SKM-1 (cell line): ENCODE measurements around the gene TMEM134.

ENCODE experiments used
- DNase-seq: peaks from one replicate; lab custom pipeline; 2025; ENCODE audit not compliant: unreplicated experiment; lab: John Stamatoyannopoulos, UW

Gene TMEM134

DNA sequence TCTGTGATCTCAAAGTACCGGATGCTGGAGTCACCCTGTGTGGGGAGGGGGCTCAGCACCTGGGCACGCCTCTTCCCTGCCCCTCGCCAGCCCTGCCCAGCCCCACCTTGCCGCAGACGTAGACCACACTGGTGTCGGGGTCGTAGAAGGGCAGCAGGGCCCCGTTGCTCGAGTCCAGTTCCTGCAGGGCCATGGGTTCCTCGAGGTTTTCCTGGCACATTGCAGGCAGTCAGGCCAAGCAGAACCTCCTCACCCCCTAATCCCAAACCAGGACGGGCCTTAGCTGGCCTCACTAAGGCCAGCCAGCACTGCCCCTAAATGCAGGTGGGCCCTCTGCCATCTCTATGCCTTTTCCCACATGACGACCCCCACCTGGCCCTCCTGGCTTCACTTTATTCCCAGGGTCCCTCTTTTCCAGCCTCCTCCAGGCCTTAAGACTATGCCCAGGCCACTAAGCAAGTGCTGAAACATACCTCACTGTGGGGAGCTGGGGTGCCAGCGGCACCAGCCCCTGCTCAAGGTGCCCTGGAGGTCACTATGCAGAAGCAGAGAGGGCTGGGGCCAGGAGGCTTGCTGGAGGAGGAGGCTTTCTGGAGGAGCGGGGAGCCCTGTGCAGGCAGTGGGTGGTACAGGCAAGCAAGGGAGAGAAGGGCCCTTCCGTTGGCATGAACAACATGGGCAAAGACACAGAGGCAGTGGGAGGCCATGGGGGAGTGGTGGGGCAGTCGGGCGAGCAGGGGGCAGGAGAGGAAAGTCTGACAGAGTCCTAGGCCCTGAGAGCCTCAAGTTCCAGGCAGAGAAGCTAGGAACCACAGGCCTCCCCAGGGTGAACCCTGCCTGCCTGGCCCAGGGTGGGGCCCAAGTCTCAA is 28.6 kb downstream of the TMEM134 start:
- DNase-seq, result no peak

DNA sequence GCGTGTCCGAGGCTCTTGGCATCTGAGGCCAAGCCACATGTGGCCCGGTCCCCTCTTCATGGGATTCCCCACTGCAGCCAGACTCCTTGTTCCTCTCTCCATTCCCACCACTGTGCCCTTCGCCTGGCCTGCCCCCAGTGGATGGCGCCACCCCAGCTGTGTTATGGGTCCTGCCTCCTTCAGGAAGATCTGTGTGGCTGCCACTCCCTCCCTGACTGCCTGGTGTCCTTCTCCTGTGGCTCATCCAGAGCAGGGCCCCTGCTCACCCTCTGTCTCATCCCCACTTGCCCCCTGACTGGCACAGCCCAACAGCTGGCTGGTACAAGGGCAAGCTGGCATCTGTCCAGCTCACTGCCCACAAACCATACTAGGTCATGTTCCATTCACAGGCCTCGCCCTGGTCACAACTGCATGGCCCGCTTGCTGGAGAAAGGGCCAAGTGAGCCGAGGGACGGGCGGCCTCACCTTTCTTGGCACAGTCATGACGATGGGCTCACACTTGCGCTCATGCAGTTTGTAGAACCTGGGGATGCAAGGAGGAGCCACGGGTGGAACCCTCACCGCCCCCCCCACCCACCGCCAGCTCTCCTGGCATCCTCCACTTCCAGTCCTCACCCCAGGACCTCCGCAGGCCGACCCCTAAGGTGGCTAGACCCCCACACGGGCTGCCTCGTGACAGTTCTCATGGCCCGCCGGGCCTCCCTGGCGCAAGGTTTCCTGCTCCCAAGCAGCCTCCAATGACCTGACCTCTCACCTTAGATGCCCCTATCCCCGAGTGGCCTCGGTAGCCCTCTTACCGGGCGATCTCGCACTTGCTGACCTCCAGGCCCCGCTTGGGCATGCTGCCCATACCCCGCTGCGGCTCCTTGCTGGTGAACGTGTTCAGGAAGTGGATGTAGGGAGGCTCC is 29.5 kb downstream of the TMEM134 start:
- no peak for DNase-seq

DNA sequence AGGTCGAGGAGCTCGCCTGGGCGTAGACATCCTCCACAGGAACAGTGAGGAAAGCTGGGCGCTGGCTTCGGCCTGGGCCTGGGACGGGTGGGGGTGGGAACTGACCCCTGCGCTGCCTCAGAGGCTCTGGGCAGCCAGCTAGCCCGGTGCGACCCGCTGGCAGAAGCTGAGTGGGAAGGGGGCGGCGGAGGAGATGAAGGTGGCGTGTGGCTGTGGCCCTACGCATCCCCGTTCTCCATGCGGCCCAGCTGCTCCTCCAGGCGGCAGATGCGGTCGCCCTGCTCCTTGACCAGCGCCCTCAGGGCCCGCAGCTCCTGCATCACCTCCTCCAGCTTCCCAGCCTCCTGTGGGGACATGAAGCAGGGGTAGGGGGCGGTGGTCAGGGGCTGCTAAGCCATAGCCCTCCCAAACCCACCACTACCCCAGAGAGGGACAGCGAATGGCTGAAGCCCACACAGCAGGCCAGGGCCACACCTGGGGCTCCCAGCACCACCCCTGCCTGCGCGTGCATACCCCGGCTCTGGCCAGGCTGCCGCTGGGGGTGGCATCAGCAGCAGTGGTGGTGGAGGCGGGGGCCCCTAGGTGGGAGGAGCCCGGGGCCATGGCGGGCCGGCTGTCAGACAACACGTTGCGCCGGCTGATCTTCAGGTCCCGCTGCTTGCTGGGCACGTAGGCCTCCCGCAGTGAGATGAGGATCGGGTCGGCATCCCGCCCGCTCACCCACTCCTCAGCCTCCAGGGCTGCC is 30.7 kb downstream of the TMEM134 start:
- DNase-seq, result no peak

DNA sequence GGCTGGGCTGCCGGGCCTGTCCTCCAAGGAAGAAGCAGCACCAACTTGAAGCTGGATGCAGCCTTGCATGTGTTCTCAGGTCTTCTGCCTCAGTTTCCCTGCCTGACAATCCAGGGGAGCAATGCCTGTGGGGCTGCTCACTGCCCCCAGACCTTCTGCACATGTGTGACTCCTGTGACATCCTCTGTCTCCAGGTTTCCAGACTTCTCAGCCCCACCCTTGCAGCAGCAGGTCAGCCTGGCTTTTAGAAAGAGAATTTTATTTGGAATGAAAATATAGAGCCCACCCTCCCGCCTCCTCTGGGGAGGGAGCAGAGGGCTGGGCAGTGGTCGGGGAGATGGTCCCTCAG is 31.3 kb downstream of the TMEM134 start:
- no peak for DNase-seq

DNA sequence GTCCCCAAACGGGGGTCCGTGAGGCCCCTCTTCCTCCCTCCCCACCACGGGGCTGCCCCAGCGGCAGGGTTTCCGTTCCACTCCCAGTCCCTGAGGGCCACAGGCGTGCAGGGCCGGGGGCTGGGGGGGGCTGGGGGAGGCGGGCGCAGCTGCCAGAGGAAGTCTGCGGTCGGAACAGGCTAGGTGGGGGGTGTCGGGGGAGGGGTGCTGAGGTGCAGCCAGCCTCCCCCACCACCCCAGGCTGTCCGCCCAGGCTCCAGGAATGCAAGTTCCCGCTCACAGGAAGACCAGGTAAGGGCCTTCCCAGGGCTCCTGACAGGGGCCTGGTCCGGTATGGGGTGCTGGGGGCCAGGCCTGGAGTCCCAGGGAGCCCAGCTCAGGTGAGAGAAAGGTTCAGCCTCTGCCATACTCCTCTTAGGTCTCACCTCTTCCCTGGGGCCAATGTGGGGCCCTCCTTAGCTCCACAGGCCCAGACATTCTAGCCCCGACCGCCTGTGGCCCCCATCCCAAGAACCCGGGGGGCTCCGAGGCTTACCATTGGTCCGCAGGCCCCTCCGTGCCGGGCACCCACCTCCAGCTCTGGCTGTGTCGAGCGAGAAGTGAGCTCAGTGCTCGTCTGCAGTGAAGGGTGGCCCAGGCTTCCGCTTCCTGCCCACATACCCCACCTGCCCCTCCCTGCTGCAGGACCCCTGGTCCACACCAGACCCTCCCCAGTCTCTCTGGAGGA is 31.8 kb downstream of the TMEM134 start, which contains the start of gene PTPRCAP:
Gene PTPRCAP (minus strand): TSS at position 601 of the 727 bp plus-strand sequence. CDS start 63 bp downstream, at position 538.
- DNase-seq, result no peak

DNA sequence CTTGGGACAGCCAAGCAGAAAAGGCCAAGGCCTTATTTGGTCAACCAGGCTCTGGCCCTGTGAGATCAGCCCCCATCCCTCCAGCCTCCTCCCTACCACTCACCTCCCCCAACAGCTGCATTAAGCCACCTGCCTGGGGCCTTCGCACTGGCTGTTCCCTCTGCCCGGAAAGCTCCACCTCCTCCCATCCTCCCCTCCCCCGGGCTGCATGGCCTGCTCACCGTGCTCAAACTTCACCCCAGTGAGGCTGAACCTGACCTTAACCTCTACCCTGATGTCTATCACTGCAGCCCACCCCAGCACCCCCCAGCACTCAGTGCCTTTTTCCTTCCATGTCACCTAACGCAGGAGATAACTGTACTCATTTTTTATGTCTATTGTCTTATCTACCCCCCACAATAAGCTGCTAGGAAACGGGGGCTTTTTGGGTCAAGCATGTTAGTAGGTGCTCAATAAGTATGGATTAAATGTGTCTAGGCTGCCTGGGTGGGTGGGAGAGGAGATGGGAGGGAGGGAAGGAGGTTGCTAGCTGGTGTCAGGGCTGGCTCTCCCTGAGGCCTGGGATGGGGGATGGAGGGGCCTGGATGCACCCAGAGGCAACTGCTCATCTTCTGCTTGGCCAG is 32.5 kb downstream of the TMEM134 start:
- no peak for DNase-seq

DNA sequence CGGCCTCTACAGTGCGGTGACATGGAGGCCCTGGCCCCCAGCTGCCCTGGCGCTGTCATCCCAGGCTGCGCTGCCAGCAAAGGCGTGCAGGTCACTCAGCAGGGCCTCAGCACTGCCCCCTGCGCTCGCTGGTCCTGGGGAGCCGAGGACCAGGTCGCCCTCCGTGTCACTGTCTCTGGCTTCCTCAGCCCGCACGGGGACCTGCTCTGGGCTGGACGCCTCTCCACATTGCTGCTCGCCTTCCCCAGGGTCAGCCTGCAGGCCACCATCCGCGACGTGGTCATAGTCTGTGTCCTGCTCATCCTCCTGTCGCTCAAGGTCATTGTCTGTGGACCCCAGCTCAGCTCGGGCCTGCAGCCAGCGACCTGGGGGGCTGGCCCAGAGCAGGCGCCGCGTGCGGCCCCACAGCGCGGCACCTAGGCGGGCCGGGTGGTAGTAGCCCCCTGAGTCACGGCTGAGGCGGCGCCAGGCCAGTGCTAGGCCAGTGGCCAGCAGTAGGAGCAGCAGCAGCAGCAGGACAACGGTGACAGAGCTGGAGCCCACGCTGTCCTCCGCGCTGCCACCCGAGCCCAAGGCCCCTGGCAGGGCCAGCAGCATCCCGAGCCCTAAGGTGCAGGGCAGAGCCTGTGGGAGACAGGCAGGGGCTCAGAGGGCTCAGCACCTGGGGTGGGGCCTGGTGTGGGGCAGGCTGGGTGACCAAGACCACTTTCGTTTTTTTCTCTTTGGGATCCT is 33.2 kb downstream of the TMEM134 start:
- DNase-seq, result no peak

DNA sequence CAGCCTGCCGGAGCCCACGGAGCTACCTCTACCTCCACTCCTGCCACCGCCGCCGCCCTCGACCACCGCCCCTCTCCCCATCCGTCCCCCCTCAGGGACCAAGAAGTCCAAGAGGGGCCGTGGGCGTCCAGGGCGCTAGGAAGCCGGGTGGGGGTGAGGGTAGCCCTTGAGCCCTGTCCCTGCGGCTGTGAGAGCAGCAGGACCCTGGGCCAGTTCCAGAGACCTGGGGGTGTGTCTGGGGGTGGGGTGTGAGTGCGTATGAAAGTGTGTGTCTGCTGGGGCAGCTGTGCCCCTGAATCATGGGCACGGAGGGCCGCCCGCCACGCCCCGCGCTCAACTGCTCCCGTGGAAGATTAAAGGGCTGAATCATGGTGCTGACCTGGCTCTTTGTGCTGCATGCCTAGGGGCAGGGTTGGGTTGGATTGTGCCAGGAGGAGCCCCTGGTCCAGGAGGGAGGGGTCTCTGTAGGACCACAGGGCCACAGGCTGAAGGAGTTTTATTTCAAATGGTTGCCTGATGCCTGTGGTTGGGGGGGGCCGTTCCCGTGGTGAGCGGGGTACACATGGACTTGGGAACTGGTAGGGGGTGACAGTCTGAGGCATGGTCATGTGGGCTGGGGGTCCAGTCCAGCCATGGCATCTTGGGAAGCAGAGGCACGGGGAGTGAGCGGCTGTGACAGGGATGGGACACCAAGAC is 33.9 kb downstream of the TMEM134 start:
- no peak for DNase-seq

DNA sequence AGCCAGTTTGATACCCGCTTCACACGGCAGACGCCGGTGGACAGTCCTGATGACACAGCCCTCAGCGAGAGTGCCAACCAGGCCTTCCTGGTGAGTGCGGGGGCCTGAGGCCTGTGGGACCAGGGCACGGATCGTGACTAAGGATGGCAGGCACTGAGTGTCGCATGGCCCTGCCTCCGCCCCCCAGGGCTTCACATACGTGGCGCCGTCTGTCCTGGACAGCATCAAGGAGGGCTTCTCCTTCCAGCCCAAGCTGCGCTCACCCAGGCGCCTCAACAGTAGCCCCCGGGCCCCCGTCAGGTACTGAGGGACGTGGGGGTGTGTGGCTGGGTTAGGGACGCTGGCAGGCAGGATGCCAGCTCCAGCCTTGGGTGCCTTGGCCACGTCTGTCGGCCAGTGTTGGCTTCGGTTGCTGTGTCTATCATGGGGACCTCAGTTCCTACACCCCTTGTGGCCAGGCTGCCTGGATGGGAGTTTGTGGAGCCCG is 34.6 kb downstream of the TMEM134 start:
- no peak for DNase-seq

DNA sequence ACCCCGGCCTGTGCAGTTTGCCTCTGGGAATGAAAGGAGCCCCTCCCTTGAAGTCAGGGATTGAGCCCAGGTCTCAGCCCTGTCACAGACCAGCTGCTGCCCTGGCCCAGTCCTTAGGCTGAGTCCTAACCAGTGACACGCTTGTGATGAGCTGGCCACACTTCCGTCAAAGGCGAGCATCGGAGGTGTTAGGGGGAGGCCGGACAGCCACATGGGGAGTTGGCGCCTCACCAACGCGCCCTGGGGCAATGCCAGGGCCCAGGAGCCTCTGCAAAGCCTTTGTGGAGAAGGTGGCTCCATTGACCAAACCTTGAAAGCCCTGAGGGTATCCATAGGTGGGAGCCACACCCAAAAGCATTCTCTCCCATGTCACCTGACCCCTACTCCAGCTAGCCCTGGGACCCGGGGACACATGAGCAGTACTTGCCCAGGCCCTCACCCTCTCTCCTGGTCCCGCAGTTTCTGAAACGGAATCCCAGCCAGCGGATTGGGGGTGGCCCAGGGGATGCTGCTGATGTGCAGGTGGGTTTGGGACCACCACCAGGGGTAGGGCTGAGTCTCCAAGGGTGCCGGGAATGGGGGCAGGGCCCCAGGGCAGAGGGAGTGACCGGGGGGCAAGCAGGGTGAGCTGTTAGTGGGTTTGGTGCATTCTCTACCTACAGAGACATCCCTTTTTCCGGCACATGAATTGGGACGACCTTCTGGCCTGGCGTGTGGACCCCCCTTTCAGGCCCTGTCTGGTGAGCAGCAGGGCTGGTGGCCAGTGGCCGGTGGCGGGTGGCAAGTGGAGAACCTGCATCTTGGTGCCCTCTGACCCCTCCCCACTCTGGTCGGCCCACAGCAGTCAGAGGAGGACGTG is 35.3 kb downstream of the TMEM134 start:
- DNase-seq, result no peak

DNA sequence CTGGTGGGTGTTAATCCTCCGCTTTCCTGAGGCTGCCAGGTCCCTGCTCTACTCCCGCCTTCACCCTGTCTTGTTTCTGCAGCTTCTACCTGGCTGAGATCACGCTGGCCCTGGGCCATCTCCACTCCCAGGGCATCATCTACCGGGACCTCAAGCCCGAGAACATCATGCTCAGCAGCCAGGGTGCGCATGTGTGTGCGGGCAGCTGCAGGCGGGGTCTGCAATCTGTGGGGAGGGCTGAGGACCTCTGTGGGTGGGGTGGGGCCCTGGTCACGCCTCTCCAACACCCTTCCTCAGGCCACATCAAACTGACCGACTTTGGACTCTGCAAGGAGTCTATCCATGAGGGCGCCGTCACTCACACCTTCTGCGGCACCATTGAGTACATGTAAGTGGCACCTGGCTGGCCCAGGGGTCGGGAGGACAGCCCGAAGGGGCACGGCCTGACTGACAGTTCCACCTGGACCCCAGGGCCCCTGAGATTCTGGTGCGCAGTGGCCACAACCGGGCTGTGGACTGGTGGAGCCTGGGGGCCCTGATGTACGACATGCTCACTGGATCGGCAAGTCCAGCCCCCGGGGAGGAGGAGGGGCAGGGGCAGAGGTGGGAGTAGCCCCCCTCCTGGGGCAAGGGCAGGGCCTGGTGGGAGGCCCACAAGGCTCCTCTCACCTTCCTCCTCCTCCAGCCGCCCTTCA is 36.2 kb downstream of the TMEM134 start:
- no peak for DNase-seq

DNA sequence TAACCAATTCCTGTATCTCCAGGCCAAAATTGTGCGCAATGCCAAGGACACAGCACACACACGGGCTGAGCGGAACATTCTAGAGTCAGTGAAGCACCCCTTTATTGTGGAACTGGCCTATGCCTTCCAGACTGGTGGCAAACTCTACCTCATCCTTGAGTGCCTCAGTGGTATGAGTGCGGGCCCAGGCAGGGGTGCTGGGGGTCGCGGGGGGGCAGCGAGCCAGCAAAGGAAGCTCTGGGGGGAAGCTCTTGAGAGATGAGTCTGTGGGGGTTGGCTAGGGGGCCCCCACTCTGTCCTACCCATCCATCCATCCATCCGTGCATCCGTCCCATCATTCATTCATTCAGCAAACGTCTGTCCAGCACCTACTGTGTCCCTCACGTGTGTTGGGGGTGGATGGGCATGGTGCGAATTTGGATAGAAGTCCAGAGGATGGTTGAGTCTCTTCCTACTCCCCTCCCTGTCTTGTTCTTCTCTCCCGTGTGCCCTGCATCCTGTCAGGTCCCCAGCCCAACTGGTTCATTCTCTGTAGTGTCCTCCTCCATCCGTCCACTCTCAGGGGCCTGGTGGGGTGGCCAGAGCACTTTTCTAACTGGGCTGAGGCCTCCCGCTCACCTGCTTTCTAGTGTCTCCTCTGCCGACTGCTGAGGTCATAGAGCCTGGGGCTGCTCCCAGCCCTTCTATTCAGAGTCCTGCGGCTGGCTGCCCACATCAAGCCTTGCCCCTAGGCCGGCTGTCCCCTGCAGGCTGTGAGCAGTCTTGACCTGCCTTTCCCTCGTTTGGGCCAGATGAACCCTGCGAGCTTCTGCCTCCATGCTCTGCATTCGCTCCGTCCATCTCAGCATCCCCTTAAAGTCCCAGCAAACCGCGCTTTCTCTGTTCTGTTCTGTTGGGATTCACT is 37.5 kb downstream of the TMEM134 start:
- DNase-seq, result no peak

DNA sequence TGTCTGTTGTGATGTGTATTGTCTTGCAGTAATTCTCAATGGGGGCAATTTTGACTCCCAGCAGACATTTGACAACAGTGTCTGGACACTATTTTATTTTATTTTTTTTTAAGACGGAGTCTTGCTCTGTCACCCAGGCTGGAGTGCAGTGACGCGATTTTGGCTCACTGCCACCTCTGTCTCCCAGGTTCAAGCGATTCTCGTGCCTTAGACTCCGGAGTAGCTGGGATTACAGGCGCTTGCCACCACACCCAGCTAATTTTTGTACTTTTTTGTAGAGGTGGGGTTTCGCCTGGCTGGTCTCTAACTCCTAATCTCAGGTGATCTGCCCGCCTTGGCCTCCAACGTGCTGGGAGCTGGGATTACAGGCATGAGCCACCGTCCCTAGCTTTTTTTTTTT is 39.3 kb downstream of the TMEM134 start:
- no peak for DNase-seq

DNA sequence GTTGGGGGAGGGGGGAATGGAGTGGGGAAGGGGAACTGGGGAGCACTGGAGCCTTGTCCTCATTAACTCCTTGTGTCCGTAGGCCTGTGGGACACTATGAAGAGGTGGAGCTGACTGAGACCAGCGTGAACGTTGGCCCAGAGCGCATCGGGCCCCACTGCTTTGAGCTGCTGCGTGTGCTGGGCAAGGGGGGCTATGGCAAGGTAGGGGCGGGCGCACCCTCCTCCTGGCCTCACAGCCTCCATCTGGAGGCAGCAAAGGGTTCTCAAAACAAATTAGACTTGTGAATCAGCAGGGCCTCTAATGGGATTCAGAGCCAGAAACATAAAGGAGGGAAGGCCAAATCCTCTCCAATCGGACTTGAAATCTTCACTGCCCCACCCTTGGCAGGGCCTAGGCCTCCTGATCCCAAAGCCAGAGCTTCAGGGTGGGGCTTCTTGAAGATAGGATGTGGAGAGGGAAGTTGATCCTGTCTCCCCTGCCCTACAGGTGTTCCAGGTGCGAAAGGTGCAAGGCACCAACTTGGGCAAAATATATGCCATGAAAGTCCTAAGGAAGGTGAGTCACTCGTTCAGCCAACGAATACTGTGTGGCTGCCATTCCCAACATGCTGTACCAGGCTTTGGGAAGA is 39.9 kb downstream of the TMEM134 start:
- no peak for DNase-seq

DNA sequence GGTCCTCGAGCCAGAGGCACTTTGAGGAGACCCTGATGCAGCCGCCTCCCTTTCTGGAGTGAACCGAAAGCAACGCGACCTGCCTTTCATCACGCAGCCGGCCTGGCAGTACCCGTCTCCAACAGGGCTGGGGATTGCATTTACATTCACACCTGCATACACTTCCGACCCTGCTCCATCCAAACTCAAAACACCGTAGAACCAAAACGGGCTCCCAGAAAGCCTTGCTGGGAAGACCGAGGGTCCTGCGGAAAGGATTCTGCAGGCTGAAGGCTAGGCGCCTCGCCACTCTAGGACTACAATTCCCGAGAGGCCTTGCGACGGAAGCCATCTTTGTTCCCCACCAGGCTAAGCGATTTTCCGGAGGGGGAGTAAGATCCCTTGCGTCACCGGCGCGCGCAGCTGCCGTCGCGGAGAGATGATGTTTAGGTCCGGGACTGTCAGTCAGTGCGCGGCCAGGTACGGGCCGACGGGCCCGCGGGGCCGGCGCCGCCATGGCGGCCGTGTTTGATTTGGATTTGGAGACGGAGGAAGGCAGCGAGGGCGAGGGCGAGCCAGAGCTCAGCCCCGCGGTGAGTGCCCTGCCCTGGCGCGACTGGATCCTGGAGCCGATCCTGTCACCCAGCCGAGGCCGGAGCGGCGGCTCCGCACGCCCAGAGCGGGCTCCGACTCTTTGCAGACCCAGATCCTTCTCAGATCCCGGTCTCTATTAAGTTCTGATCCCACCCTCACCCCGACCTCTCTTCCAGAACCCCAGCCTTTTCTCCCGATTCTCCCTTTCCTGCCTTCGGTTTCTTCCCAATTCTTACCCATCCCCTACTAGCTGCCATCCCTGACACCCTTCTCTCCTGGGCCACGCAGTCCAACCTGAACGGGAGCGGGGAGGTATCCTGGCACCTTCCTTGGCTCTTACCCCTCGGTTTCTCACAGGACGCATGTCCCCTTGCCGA is 40.7 kb downstream of the TMEM134 start, which contains the start of gene RPS6KB2:
Gene RPS6KB2 (plus strand): TSS at position 443 of the 950 bp plus-strand sequence. CDS start 52 bp downstream, at position 495.
- peak; percentile 94 for DNase-seq
